HCT116 (cell line): Measurements from ENCODE around the gene NACAD. TPM values are rescaled to one million over a fixed set of nuclear protein-coding genes. Genes with fewer than 3 reads are reported as not detected.

Source experiments
- ATAC-seq: fragments of 200-7000 bp; cut with Tn5 transposase; 2 replicates; pipeline ENCODE4 v1.9.1; 2020; ENCODE audit warnings: mild to moderate bottlenecking, moderate library complexity
- BruUV-seq: library from RNA; stranded (reverse); fragments of 400-500 nt; replicated peaks from 2 replicates; lab custom pipeline; 2021; lab: Mats Ljungman, UMichigan
- CTCF ChIA-PET: fragments of 300-600 bp; sonication (Branson Sonifier 250); formaldehyde crosslinking; loops from one replicate; lab custom pipeline; 2021; ENCODE audit warnings: antibody characterized with exemption; lab: Charles Lee
- POLR2A ChIA-PET: fragments of 300-600, 350-600 bp; sonication (Branson Sonifier 250); formaldehyde crosslinking; loops from one replicate; lab custom pipeline; 2021; ENCODE audit warnings: antibody characterized with exemption; lab: Charles Lee
- RAD21 ChIA-PET, 2 experiments: fragments of 300-600 bp; sonication (Branson Sonifier 250); formaldehyde crosslinking; loops; one replicate each; lab custom pipeline; 2023; ENCODE audit warnings: low total read pairs in 2 of 2; ENCODE audit not compliant: uncharacterized antibody in 2 of 2, unreplicated experiment in 2 of 2, low non-redundant PET in 1 of 2; lab: Charles Lee
- DNase-seq: peaks from one replicate; pipeline ENCODE4 v3.0.0-alpha.2; 2010; ENCODE audit warnings: low read depth, low spot score
- H2AFZ ChIP-seq: fragments of 200-600 bp; shearing (Covaris generic), sonication (generic); 2 replicates; pipeline ENCODE4 v1.6.1; 2017; ENCODE audit warnings: low read depth, mixed run types, mixed read lengths, antibody characterized with exemption, low read length; ENCODE audit not compliant: poor library complexity, severe bottlenecking
- H3K27ac ChIP-seq: 2 replicates; pipeline ENCODE4 v1.5.1; 2012; ENCODE audit warnings: low read depth, low read length
- H3K27me3 ChIP-seq: fragments of 200-600 bp; sonication (generic); 2 replicates; pipeline ENCODE4 v1.6.1; 2016; ENCODE audit warnings: mixed run types, low read length, mixed read lengths; ENCODE audit not compliant: insufficient read depth
- H3K36me3 ChIP-seq, 2 experiments: fragments of 200-500 bp in 1 of 2; fragments of 200-600 bp in 1 of 2; sonication (Bioruptor generic) in 1 of 2; sonication (generic) in 1 of 2; 2 replicates each; pipeline versions ENCODE4 v1.5.1 to v1.6.1; 2014 to 2016; ENCODE audit warnings: low read length in 2 of 2, inconsistent platforms in 1 of 2, mixed read lengths in 1 of 2, mixed run types in 1 of 2; ENCODE audit not compliant: insufficient read depth in 2 of 2, control insufficient read depth in 1 of 2
- H3K4me1 ChIP-seq, 2 experiments: fragments of 200-600 bp in 1 of 2; sonication (generic) in 1 of 2; 2 replicates each; pipeline versions ENCODE4 v1.5.1 to v1.6.1; 2012 to 2017; ENCODE audit warnings: low read length in 2 of 2, inconsistent platforms in 1 of 2, mild to moderate bottlenecking in 1 of 2, mixed read lengths in 1 of 2, mixed run types in 1 of 2, moderate library complexity in 1 of 2; ENCODE audit not compliant: insufficient read depth in 2 of 2, control insufficient read depth in 1 of 2
- H3K4me2 ChIP-seq: fragments of 200-600 bp; sonication (generic); 2 replicates; pipeline ENCODE4 v1.6.1; 2017; ENCODE audit warnings: mixed run types, low read length, mixed read lengths
- H3K4me3 ChIP-seq, 2 experiments: fragments of 200-600 bp in 1 of 2; sonication (generic) in 1 of 2; replicated peaks in 1 of 2; 2 replicates each; pipeline ENCODE4 v1.5.1; 2011 to 2016; ENCODE audit warnings: low read length in 2 of 2, control low read depth in 1 of 2, low read depth in 1 of 2, mild to moderate bottlenecking in 1 of 2, mixed read lengths in 1 of 2, mixed run types in 1 of 2
- H3K79me2 ChIP-seq: fragments of 200-600 bp; sonication (generic); 2 replicates; pipeline ENCODE4 v1.6.1; 2017; ENCODE audit warnings: mild to moderate bottlenecking, mixed run types, low read length, moderate library complexity, mixed read lengths; ENCODE audit not compliant: insufficient read depth
- H3K9ac ChIP-seq: fragments of 200-600 bp; sonication (generic); 2 replicates; pipeline ENCODE4 v1.6.1; 2016; ENCODE audit warnings: low read length, mixed read lengths
- H3K9me2 ChIP-seq: fragments of 200-600 bp; sonication (generic), shearing (Covaris generic); 2 replicates; pipeline ENCODE4 v1.6.1; 2017; ENCODE audit warnings: mixed run types, mild to moderate bottlenecking, moderate library complexity; ENCODE audit not compliant: insufficient read depth
- H3K9me3 ChIP-seq, 2 experiments: fragments of 200-500 bp in 1 of 2; fragments of 200-600 bp in 1 of 2; sonication (Bioruptor generic) in 1 of 2; sonication (generic) in 1 of 2; 2 replicates each; pipeline ENCODE4 v1.6.1; 2014 to 2017; ENCODE audit warnings: low read length in 2 of 2, mixed read lengths in 2 of 2, inconsistent platforms in 1 of 2, low read depth in 1 of 2, mild to moderate bottlenecking in 1 of 2, mixed run types in 1 of 2, moderate library complexity in 1 of 2; ENCODE audit not compliant: control insufficient read depth in 1 of 2, insufficient read depth in 1 of 2
- H4K20me1 ChIP-seq: fragments of 200-600 bp; sonication (generic), shearing (Covaris generic); 2 replicates; pipeline ENCODE4 v1.6.1; 2017; ENCODE audit warnings: mixed run types, mild to moderate bottlenecking, moderate library complexity; ENCODE audit not compliant: insufficient read depth
- ATF3 ChIP-seq: IDR thresholded peaks from 2 replicates; pipeline ENCODE4 v1.6.1; 2012
- CEBPB ChIP-seq: IDR thresholded peaks from 2 replicates; pipeline ENCODE4 v1.6.1; 2012; ENCODE audit warnings: low read depth
- EGR1 ChIP-seq: IDR thresholded peaks from 2 replicates; pipeline ENCODE4 v1.6.1; 2012; ENCODE audit warnings: low read depth
- EZH2phosphoT487 ChIP-seq: fragments of 200-600 bp; IDR thresholded peaks from 2 replicates; pipeline ENCODE4 v1.6.1; 2018; ENCODE audit warnings: antibody characterized with exemption, borderline replicate concordance
- FOSL1 ChIP-seq: IDR thresholded peaks from 2 replicates; pipeline ENCODE4 v1.6.1; 2012; ENCODE audit warnings: low read depth
- MAX ChIP-seq: IDR thresholded peaks from 2 replicates; pipeline ENCODE4 v1.6.1; 2012
- POLR2A ChIP-seq: IDR thresholded peaks from 2 replicates; pipeline ENCODE4 v1.7.0; 2011; ENCODE audit warnings: borderline replicate concordance; ENCODE audit not compliant: insufficient read depth, insufficient read length; ENCODE audit errors: extremely low read depth
- POLR2AphosphoS5 ChIP-seq: IDR thresholded peaks from 2 replicates; pipeline ENCODE4 v1.6.1; 2011; ENCODE audit warnings: mild to moderate bottlenecking, low read depth, low read length, moderate library complexity
- REST ChIP-seq: IDR thresholded peaks from 2 replicates; pipeline ENCODE4 v1.6.1; 2012; ENCODE audit warnings: low read depth
- YY1 ChIP-seq: IDR thresholded peaks from 2 replicates; pipeline ENCODE4 v1.6.1; 2011; ENCODE audit warnings: low read length, low read depth, moderate library complexity, mild to moderate bottlenecking; ENCODE audit not compliant: insufficient replicate concordance; ENCODE audit errors: extremely low read depth
- ZBTB33 ChIP-seq: IDR thresholded peaks from 2 replicates; pipeline ENCODE4 v1.6.1; 2011; ENCODE audit warnings: mild to moderate bottlenecking, low read length, moderate library complexity; ENCODE audit not compliant: insufficient replicate concordance; ENCODE audit errors: extremely low read depth
- ZNF274 ChIP-seq: fragments of 200-500 bp; sonication (Bioruptor generic); IDR thresholded peaks from 2 replicates; pipeline ENCODE4 v1.6.1; 2014; ENCODE audit warnings: mild to moderate bottlenecking, low read depth, low read length, inconsistent platforms
- intact Hi-C: fragments of 100-400 bp; cut with micrococcal nuclease; formaldehyde crosslinking; loops from 2 replicates; pipeline ENCODE4 v1.10.0; 2022
- total RNA-seq: library from RNA; stranded (reverse); gene quantifications from one replicate; pipeline ENCODE4 v1.2.1, GENCODE V29; 2021; ENCODE audit not compliant: unreplicated experiment

NACAD gene
- total RNA-seq, 1 experiment from 2014 or later, result 0.05 TPM

GRCh38 chr7:45123913-45124710, 35.3 kb upstream of the NACAD start (continued):
- no peak for TF ChIP-seq ZBTB33
- no peak for TF ChIP-seq POLR2A
- no peak for TF ChIP-seq REST

- ATAC-seq (no peak), DNase-seq (no peak)
- ChIA-PET CTCF (no interaction called here), POLR2A (interaction anchor here (0.6 to 1.3 kb wide), 2 partner anchors 11 to 13 kb away, joined by 3 to 5 read pairs; partner anchors contain the start of gene TBRG4), RAD21 (no interaction called here)
- no TSS peak for BruUV-seq
- no peaks in the 10 kb centered on the region for H3K9me2 ChIP-seq
- intact Hi-C loops, result no loop called here
- no peaks in the 10 kb centered on the region for H3K9me3 ChIP-seq
- no peak overlapping the region for H3K4me2 ChIP-seq
- H3K4me1 ChIP-seq, result no peaks in the 10 kb centered on the region
- H4K20me1 ChIP-seq, result no peaks in the 10 kb centered on the region
- H3K27ac ChIP-seq, result no peak overlapping the region
- H3K4me3 ChIP-seq, result no peak overlapping the region
- no peak overlapping the region for H2AFZ ChIP-seq
- no peaks in the 10 kb centered on the region for H3K79me2 ChIP-seq
- no peak overlapping the region for H3K9ac ChIP-seq
- no peaks in the 10 kb centered on the region for H3K27me3 ChIP-seq
- TF ChIP-seq CEBPB (no peak), EZH2phosphoT487 (no peak), EGR1 (no peak), FOSL1 (no peak), ZNF274 (no peak), MAX (no peak), ATF3 (no peak), YY1 (no peak), POLR2AphosphoS5 (no peak)
- H3K36me3 ChIP-seq, result no peaks in the 10 kb centered on the region
Measured at GRCh38 chr7:45122975-45123860, 34.4 kb upstream of the NACAD start.
